Measurements from ENCODE around the gene TMEM80.
"Not testable (repeated sequence)": the region's sequence is repeated elsewhere in the genome, so short reads cannot be mapped to it uniquely, and the experiment has no call there.

TMEM80 gene

GRCh38 chr11:695538-696248, at the start of gene TMEM80:
Gene TMEM80 (plus strand): TSS chr11:695816. CDS start chr11:695828, 12 bp downstream.
- peak; percentile 94 for FAIRE-seq

DNA sequence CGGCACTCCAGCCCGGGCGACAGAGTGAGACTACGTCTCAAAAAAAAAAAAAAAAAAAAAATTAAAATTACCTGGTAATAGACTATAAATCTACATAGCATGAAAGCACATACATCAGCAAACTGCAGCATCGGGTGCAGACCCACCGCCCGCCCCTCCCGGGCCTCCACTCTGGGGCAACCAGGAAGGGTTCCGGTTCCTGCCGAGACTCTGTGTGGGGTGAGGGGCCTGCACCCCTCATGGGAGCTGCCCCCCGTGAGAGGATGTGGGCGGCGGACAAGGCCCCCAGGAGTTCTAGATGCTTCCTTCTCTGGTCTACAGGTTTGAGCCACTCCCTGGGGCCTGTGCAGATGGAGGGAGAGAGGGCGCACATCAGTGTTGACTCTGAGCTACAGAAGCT, 49.4 kb upstream of the TMEM80 start:
- no peak for FAIRE-seq

DNA sequence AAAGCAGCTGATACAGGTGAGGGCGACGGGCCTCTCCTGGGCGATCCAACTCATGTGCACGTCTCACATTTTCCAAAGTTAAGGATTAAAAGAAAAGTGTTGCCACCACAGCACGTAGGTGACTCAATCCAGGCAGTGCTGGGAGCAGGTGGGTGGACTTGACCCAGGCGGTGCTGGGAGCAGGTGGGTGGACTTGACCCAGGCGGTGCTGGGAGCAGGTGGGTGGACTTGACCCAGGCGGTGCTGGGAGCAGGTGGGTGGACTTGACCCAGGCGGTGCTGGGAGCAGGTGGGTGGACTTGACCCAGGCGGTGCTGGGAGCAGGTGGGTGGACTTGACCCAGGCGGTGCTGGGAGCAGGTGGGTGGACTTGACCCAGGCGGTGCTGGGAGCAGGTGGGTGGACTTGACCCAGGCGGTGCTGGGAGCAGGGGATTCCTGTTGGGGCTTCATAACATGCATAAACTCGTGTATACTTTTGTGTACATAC, 47.9 kb upstream of the TMEM80 start:
- FAIRE-seq = not testable (repeated sequence)

DNA sequence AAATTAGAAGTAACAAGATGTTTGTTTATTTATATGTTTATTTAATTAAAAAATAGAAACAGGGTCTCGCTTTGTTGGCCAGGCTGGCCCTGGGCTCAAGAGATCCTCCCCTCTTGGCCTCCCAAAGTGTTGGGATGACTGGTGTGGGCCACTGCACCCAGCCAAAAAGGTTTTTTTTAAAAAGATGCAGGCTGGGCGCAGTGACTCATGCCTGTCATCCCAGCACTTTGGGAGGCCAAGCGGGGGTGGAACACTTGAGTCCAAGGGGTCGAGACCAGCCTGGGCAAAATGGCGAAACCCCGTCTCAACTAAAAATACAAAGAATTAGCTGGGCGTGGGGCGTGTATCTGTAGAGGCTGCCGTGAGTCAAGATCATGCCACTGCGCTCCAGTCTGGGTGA, 45.1 kb upstream of the TMEM80 start:
- FAIRE-seq = no peak

DNA sequence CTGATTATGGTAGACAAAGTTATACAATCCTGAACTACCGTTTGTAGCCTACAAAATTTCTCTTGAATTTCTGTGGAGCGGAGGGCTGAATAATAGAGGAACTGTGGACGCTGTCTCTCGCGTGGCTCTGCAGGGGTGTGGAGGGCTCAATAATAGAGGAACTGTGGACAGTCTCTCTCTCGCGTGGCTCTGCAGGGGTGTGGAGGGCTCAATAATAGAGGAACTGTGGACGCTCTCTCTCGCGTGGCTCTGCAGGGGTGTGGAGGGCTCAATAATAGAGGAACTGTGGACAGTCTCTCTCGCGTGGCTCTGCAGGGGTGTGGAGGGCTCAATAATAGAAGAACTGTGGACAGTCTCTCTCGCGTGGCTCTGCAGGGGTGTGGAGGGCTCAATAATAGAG, 42.5 kb upstream of the TMEM80 start:
- FAIRE-seq = not testable (repeated sequence)

- FAIRE-seq = no peak
These were observed 41.8 kb upstream of the TMEM80 start for GRCh38 chr11:653837-654236.

GRCh38 chr11:654444-654843, 41.2 kb upstream of the TMEM80 start:
- not testable (repeated sequence) for FAIRE-seq

- no peak for FAIRE-seq
These were observed 40.4 kb upstream of the TMEM80 start for GRCh38 chr11:655036-655726.

- no peak for FAIRE-seq
These were observed 39.2 kb upstream of the TMEM80 start for GRCh38 chr11:656426-656825.

DNA sequence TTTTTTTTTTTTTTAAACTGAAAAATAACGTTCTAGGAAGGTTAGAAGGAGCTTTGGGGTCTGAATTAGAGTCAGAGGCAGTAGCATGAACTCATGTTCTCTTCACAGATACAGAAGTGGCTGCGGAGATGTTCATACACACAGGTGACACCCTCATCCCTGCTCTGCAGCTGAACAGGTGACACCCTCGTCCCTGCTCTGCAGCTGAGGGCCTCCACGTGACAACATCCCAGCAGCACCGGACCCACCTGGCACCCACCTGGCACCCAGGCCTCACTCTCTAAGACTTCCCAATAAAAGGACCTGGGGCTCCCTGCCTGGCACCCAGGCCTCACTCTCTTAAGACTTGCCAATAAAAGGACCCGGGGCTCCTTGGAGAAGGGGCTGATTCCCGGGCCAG, 38.8 kb upstream of the TMEM80 start:
- no peak for FAIRE-seq

DNA sequence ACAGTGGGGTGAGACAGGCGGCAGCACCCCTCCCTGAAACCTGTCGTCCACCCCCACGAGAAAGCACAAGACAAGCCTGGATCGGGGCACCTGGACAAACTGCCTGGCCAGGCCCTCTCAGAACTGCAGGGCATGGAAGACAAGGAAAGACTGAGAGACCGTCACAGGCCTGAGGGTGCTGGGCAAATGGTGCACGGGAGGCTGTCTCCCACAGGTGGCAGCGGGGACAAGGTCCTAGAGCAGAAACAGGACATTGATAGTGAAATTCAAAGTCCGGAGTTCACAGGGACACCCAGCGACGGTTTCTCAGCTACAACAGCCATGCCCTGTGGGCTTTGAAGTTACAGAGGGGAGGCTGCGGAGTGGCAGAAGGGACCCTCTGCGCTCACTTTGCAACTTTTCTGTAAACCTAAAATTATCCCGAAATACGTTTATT, 37.9 kb upstream of the TMEM80 start:
- no peak for FAIRE-seq

DNA sequence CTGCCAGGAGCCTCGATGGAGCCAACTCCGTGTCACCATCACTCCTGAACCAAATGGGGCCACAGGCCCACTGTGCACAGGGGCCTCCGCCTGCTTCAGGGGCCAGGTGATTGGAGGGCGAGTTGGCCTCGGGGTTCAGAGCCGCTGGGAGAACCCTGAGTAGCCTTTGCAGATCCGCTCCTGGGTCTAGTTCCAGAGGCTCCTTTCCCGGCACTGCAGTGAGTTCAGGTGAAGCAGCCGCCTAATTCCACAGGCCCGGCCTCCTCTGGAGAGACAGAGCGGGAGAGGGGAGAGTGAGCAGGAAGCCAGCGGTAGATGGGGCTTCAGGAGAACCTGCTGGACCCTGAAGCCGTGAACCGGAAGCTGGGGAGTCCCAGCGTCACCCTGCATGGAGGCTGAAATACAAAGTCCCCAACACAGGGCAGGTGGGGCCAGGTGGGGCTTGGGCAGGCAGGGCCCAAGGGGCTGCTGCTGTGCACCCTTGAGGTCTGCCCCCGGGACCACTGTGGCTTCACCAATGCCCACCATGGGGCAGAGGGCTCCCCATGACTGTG, 36.0 kb upstream of the TMEM80 start:
- no peak for FAIRE-seq

DNA sequence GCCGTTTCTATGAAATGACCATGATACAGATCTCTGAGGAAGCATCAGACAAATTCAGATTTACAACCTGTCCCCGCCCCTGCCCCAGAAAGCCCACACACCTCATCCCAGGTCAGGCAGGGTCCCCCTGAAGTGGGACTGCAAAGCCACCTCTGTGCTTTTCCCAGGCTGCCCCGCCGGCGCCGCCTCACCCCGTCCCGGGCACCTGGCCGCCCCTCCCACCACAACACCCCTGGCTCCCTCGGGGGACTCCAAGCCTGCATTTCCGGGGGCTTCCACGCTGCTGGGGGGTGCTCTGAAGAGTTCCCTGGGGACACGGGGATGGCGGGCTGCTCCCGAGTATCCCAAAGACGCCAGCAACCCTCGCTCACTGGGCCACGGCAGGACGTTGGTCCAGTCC, 35.3 kb upstream of the TMEM80 start:
- no peak for FAIRE-seq

DNA sequence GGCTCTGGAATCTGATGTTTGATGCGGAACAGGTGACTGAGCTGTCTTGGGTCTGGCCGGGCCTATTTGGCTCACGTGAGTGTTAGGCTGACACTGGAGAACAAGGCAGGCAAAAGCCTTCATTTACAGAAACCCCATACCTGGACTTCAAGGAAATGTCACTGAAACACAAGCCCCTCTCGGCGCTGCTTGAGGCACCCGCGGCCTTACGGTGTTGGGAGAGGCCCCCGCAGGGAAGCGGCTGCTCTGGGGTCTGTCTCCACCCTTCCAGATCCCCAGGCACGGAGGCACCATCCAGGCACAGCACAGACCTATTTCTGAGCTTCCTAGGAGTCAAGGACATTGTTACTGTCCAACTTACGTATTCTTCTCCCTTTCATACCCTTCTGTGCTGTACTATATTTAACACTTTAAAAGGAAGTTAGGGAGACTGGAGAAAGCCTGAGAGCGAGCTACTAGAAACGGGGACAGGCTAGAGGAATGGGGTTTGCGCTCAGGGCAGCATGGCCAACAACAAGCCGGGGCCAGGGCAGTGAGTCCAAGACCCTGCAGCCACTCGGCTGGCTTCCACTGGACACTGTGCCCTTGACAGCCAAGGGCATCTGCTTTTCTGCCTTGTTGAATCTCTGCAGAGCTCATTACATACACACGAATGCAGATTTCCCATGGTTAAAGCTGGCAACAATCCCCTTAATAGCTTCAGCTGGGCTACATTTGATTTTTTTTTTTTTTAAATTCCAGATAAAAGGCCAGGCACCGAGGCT, 34.8 kb upstream of the TMEM80 start:
- FAIRE-seq = no peak

DNA sequence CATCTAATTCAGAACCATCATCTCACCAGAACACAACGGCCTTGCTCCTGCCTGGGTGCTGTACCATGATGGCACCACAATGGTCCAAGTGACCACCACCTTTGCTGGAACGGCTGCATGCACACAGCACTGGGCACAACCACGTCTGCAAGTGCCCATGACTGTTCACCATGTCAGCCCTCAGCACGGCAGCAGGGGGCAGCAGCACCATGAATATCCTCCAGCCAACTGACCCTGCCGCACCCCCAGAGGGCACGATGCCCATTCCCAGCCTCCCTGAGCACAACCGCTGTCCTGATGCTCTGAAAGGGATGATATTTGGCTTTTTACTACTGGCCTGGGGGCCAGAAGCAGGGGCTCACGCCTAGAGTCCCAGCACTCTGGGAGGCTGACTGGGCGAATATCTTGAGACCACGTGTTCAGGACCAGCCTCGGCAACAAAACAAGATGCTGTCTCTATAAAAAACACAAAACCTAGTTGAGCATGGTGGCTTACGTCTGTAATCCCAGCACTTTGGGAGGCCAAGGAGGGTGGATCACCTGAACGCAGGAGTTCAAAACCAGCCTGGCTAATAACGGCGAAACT, 32.8 kb upstream of the TMEM80 start:
- FAIRE-seq = no peak

GRCh38 chr11:665062-665703, 30.4 kb upstream of the TMEM80 start:
- FAIRE-seq = no peak

GRCh38 chr11:665704-666281, 29.8 kb upstream of the TMEM80 start:
- no peak for FAIRE-seq

DNA sequence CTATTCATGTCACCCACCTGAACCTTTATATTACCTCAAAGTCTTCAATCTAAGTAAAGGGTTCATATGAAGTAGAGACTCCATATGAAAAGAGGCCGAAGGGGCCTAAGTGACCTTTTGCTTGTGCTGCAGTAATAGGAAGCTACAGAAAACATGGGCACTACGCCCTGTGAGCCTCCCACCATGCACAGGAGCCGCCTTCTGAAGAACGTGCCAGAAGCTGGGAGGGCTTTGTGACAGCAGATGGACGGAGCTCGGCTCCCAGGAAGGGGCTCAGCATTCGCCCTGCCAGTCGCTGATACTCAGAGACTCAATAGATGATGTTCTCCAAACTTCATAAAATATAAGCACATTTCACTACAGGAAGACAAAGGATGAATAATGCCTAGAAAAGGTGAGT, 21.8 kb upstream of the TMEM80 start:
- no peak for FAIRE-seq

DNA sequence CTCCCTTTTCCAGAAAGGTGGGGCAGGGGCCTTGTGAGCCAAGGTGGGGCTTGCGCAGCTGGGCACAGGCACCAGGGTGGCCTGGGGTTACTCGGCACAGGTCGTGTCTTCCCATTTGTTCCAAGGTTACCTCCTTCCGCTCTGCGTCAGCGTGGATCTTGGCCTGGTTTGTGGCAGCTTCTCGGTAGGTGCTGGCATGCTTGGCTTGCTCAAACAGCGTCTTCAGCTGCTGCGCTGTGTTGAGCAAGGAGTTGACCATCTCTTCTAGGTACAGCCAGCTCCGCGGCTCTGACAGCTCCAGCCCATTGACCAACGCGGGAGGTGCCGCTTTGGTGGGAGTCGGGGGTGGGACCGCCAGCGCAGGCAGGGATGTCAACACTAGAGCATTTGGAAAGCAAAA, 21.2 kb upstream of the TMEM80 start:
- FAIRE-seq = no peak

GRCh38 chr11:678297-678696, 17.3 kb upstream of the TMEM80 start:
- no peak for FAIRE-seq

DNA sequence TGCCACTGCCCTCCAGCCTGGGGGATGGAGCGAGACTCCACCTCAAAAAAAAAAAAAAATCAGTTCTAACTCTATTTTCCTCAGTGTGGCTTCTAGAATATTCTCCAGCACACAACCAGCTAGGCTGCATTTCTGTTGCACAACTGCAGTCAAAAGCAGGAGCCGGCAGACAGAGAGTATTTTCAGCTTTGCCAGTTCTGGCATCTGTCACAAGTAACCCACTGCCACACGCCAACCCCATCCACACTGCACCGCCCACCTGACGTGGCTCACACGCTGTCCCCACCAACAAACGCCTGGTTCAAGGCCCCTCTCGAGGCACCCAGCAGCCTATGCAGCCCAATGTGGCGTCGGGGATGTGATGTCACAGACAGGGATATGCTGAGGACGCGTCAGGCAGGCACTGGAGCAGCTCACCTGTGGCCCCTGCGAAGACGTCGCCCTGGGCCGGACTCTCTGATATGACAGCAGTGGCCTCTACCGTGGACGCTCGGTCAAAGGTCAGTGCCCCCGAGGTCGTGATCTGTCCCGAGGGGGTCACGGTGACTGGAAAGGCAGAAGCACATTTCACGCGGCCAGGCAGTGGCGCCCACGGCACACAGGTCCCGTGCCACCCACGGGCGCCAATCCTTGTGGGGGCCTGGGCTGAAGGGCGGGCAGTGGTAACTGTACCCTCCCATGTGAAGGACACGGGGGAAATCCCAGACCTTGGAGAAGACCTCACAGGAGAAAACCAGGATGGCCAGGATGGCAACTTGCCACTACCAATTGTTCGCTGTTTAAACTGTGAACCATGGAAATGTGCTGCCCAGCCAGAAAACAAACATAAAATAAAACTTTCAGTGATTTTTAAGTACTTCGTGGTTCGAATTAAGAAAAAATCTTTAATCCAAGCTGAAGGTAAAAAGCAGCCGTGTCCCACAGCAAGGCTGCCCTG, 16.1 kb upstream of the TMEM80 start:
- FAIRE-seq = no peak

Measured in A204.1 (cell line).